Kidney epithelial cell (primary cell): Measurements from ENCODE around the gene TAS2R3. TPM values are rescaled to one million over a fixed set of nuclear protein-coding genes. Genes with fewer than 3 reads are reported as not detected.

Experiments
- DNase-seq: peaks from one replicate; pipeline ENCODE4 v3.0.0-alpha.2; 2010; ENCODE audit warnings: low read depth
- H3K27me3 ChIP-seq: 2 replicates; pipeline ENCODE4 v1.6.0; 2011; ENCODE audit warnings: low read length; ENCODE audit not compliant: control insufficient read depth, insufficient read depth
- H3K36me3 ChIP-seq: 2 replicates; pipeline ENCODE4 v1.5.1; 2011; ENCODE audit warnings: low read length; ENCODE audit not compliant: control insufficient read depth, insufficient read depth
- H3K4me3 ChIP-seq: 2 replicates; pipeline ENCODE4 v1.5.1; 2011; ENCODE audit warnings: low read depth, mild to moderate bottlenecking, control low read depth, low read length
- total RNA-seq: library from RNA; depleted of rRNA; stranded (reverse); fragments of >200 nt; gene quantifications from 2 replicates; pipeline ENCODE4 v1.2.3, GENCODE V29; 2015
- TF ChIP-seq, protein P1 (sequence below): IDR thresholded peaks from 2 replicates; pipeline ENCODE4 v1.5.1; 2011; ENCODE audit warnings: mild to moderate bottlenecking, moderate library complexity, low read length, control low read depth, inconsistent platforms; ENCODE audit not compliant: insufficient read depth, poor library complexity, severe bottlenecking

Gene TAS2R3, protein sequence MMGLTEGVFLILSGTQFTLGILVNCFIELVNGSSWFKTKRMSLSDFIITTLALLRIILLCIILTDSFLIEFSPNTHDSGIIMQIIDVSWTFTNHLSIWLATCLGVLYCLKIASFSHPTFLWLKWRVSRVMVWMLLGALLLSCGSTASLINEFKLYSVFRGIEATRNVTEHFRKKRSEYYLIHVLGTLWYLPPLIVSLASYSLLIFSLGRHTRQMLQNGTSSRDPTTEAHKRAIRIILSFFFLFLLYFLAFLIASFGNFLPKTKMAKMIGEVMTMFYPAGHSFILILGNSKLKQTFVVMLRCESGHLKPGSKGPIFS
- 0.29 and 0.55 TPM in 2 replicates for total RNA-seq

DNA sequence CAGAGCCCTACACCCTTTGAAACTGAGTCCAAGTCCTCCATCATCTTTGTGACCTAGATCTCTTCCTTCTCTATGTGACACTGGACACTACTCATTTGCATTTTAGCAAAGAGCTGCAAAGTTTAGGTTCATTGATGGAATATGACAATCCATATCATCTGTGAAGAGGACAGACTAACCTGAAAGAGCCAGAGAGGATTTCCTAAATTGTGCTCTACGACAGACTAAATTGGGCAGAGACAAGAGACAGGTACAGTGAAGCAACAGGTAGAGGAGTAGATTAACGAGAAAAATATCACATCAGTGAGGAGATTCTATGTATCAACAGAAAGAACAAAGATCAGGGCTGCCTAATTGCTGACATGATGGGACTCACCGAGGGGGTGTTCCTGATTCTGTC lies at the start of gene TAS2R3:
Gene TAS2R3, plus strand, starts transcription at position 301 of the 400 bp plus-strand sequence. Its CDS starts 62 bp downstream, at position 363.
- no peak for DNase-seq
- H3K36me3 ChIP-seq, result no peaks in the 10 kb centered on the region
- TF ChIP-seq, protein P1, sequence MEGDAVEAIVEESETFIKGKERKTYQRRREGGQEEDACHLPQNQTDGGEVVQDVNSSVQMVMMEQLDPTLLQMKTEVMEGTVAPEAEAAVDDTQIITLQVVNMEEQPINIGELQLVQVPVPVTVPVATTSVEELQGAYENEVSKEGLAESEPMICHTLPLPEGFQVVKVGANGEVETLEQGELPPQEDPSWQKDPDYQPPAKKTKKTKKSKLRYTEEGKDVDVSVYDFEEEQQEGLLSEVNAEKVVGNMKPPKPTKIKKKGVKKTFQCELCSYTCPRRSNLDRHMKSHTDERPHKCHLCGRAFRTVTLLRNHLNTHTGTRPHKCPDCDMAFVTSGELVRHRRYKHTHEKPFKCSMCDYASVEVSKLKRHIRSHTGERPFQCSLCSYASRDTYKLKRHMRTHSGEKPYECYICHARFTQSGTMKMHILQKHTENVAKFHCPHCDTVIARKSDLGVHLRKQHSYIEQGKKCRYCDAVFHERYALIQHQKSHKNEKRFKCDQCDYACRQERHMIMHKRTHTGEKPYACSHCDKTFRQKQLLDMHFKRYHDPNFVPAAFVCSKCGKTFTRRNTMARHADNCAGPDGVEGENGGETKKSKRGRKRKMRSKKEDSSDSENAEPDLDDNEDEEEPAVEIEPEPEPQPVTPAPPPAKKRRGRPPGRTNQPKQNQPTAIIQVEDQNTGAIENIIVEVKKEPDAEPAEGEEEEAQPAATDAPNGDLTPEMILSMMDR, result no peak
- no peaks in the 10 kb centered on the region for H3K27me3 ChIP-seq
- no peak within 1 kb of the TSS for H3K4me3 ChIP-seq

DNA sequence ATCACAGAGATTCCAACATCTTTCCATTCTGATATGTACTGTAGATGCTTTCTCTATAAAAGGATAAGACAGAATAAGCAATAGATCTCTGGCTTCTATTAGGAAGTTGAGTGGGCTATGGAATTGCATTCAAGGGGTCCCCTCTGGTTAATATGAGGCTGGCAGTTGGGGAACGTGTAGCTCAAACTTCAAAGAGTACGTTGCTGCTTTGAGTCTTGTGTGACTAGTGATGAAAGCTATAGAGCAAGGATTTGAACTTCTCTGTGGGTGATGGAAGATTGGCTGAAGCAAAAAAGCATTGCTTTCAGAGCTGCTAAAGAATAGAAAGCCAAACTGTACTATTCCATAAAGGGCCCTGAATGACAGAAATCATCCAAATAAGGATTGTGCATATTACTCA lies 49.3 kb upstream of the TAS2R3 start:
- DNase-seq, result no peak
- Histone ChIP-seq H3K4me3 (no peak overlapping the region), H3K36me3 (no peaks in the 10 kb centered on the region), H3K27me3 (no peaks in the 10 kb centered on the region)
- TF ChIP-seq, protein P1, result no peak

DNA sequence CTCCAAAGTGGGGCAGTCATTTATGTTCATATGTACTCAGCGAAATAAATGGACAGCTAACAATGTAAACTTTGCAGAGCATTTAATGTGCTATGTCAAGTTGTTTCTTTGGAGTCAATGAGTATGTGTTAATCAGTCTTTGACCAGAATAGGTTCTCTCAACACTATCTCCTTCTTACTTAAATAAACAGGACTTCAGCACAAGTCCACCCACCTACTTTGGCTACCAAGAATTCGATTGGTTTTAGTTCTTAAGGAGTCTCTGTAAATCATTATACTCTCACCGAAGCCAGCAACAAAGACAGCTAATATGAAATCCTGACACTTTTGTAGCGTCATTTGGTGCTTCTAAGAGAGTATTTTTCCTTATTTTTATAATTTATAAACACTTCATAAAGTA lies 48.9 kb upstream of the TAS2R3 start:
- TF ChIP-seq, protein P1, result no peak
- DNase-seq, result no peak
- Histone ChIP-seq H3K36me3 (no peaks in the 10 kb centered on the region), H3K4me3 (no peak overlapping the region), H3K27me3 (no peaks in the 10 kb centered on the region)

DNA sequence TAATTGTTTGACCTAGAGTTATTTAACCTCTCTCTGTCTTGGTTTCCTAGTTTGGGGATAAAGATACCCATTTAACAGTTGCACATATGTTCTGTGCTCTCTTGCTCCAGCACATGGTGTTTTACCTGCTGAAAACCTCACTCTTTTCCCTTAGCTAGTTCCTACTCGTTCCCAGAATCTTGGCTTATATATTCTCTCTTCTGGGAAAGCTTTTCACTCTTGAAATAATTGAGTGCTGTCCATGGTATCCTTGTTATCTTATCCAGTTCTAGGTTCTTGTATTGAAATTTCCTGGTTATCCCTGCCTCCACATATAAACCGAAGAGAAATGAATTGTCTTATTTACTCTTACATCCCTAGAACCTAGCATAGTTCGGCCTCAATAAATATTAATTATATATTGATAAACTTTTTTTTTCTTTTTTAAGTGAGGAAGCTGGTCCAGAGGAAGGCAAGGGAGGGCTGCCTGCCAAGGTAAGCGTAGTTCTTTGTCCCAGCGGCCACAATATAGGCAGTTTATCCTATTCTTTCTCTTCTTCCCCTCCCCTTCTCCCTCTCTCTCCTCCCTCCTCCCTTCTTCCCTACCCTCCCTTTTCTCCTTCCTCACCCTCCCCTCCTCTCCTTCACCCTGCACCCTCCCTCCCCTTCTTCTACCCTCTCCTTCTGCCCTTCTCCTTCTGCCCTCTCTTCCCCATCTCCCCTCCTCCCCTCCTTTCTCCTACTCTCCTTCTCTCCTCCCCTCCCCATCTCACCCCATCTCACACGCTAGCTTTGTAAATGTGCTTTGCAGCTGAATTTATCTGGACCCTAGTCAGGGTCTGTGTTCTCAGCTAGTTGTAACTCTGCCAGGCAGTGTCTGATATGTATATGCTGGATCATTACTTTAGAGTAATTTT lies 47.9 kb upstream of the TAS2R3 start:
- no peak for DNase-seq
- TF ChIP-seq, protein P1, result no peak
- H3K4me3 ChIP-seq, result no peak overlapping the region
- H3K27me3 ChIP-seq, result no peaks in the 10 kb centered on the region
- H3K36me3 ChIP-seq, result no peaks in the 10 kb centered on the region

DNA sequence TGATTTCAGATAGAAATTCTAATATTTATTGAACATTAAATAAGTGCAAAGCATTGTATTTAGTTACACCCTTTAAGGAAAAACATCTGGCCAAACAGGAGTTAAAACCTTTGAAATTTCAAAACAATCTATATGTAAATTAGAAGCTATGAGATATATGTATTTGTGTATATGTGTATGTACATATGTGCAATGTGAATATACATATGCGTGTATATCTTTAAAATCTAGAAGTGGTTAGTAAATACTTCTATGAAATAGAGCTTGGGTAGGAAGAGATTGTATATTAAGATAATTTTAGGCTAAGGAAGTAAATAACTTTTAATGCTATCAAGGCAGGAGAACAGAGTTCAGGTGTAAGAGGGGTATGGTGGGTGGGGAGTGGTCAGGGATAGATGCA lies 46.4 kb upstream of the TAS2R3 start:
- TF ChIP-seq, protein P1, result no peak
- no peaks in the 10 kb centered on the region for H3K36me3 ChIP-seq
- H3K4me3 ChIP-seq, result no peak overlapping the region
- H3K27me3 ChIP-seq, result no peaks in the 10 kb centered on the region
- DNase-seq, result no peak

DNA sequence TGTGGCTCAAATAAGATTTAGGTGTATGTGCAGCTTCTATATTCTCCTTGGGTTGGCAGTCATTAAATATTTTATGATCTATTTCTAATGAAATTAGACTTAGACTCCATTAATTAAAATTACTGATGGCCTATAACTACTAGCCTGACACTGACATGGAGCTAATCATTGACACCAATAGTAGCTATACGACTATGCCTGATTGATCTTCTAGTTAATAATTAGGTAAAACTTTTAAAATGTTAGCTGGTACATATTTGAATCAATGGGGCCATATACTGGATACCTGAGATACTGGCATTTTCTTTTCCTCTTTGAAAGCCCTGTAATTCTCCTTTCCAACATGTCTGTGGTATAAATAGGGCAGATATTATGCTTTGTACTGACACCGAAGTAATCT lies 41.4 kb upstream of the TAS2R3 start:
- TF ChIP-seq, protein P1, result no peak
- Histone ChIP-seq H3K4me3 (no peak overlapping the region), H3K36me3 (no peaks in the 10 kb centered on the region), H3K27me3 (no peaks in the 10 kb centered on the region)
- no peak for DNase-seq
